Erythroblast (primary cell): ENCODE measurements around the gene CTIF.

Source experiments
- GATA1 ChIP-seq: IDR thresholded peaks from 2 replicates; pipeline ENCODE4 v1.6.1; 2011; ENCODE audit warnings: low read depth, mild to moderate bottlenecking, control low read depth, low read length, moderate library complexity
- POLR2A ChIP-seq: IDR thresholded peaks from 2 replicates; pipeline ENCODE4 v1.6.1; 2011; ENCODE audit warnings: mild to moderate bottlenecking, low read length

DNA sequence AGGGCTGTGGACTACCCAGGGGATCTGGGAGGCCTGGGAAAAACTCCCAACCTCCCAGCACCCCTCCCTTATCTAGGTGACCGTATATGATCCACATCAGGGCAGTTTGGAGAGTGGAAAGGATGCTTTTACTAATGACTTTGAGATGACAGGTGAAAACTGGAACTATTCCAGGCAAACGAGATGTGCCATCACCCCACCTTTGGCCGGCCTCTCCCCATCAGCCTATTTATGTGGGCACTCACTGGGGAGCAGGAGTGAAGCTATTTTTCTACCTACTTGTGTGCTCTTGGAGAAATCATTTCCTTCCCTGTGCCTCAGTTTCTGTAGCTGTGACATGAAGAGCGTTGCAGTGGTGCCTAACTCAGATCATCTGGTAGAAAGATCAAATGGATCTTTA is 304.8 kb downstream of the CTIF start:
- TF ChIP-seq POLR2A (no peak), GATA1 (no peak)
